ENCODE data around the gene CFAP141.

The CFAP141 gene

GRCh38 chr1:154225370-154225769 is 19.2 kb upstream of the CFAP141 start:
- no peak for DNase-seq (ENCODE audit: low spot score)
- no peak for ATAC-seq (ENCODE audit: low read depth)
- Histone ChIP-seq H3K4me3 (ENCODE audit: severe bottlenecking) (no peak overlapping the region), H3K9me3 (ENCODE audit: severe bottlenecking) (no peaks in the 10 kb centered on the region), H3K36me3 (ENCODE audit: low read depth) (peaks cover 78% of the 10 kb centered on the region), H3K27me3 (ENCODE audit: insufficient read depth, poor library complexity, severe bottlenecking) (no peaks in the 10 kb centered on the region), H3K27ac (ENCODE audit: poor library complexity, severe bottlenecking) (no peak overlapping the region), H3K4me1 (ENCODE audit: insufficient read depth, poor library complexity, severe bottlenecking) (peaks cover 14% of the 10 kb centered on the region)
- TF ChIP-seq CTCF (IDR thresholded peaks at IDR 0.05; ENCODE audit: poor library complexity, severe bottlenecking): no peak

- no peak for TF ChIP-seq CTCF (IDR thresholded peaks at IDR 0.05; ENCODE audit: poor library complexity, severe bottlenecking)
- no peak for ATAC-seq (ENCODE audit: low read depth)
- no peak for DNase-seq (ENCODE audit: low spot score)
- H3K27me3 ChIP-seq (ENCODE audit: insufficient read depth, poor library complexity, severe bottlenecking): no peaks in the 10 kb centered on the region
- H3K4me3 ChIP-seq (ENCODE audit: severe bottlenecking): no peak overlapping the region
- no peaks in the 10 kb centered on the region for H3K9me3 ChIP-seq (ENCODE audit: severe bottlenecking)
- no peak overlapping the region for H3K27ac ChIP-seq (ENCODE audit: poor library complexity, severe bottlenecking)
- peaks cover 72% of the 10 kb centered on the region for H3K36me3 ChIP-seq (ENCODE audit: low read depth)
- H3K4me1 ChIP-seq (ENCODE audit: insufficient read depth, poor library complexity, severe bottlenecking): peaks cover 20% of the 10 kb centered on the region
Measured at GRCh38 chr1:154223621-154224020, 17.5 kb upstream of the CFAP141 start.

- Histone ChIP-seq H3K4me3 (ENCODE audit: severe bottlenecking) (no peak overlapping the region), H3K36me3 (ENCODE audit: low read depth) (peaks cover 73% of the 10 kb centered on the region)
- TF ChIP-seq CTCF (IDR thresholded peaks at IDR 0.05; ENCODE audit: poor library complexity, severe bottlenecking): no peak
Measured at GRCh38 chr1:154222918-154223317, 16.8 kb upstream of the CFAP141 start.

GRCh38 chr1:154222518-154222917 is 16.4 kb upstream of the CFAP141 start:
- H3K4me3 ChIP-seq (ENCODE audit: severe bottlenecking): peak overlapping the region; percentile 81
- no peak for TF ChIP-seq CTCF (IDR thresholded peaks at IDR 0.05; ENCODE audit: poor library complexity, severe bottlenecking)

More at GRCh38 chr1:154222918-154223317, 16.8 kb upstream of the CFAP141 start:
- Histone ChIP-seq H3K27ac (ENCODE audit: poor library complexity, severe bottlenecking) (no peak overlapping the region), H3K4me1 (ENCODE audit: insufficient read depth, poor library complexity, severe bottlenecking) (peaks cover 25% of the 10 kb centered on the region), H3K27me3 (ENCODE audit: insufficient read depth, poor library complexity, severe bottlenecking) (no peaks in the 10 kb centered on the region), H3K9me3 (ENCODE audit: severe bottlenecking) (no peaks in the 10 kb centered on the region)
- no peak for ATAC-seq (ENCODE audit: low read depth)
- no peak for DNase-seq (ENCODE audit: low spot score)

GRCh38 chr1:154221278-154222001 is 15.3 kb upstream of the CFAP141 start:
- Histone ChIP-seq H3K4me3 (ENCODE audit: severe bottlenecking) (peak overlapping the region; percentile 81), H3K27me3 (ENCODE audit: insufficient read depth, poor library complexity, severe bottlenecking) (no peaks in the 10 kb centered on the region), H3K36me3 (ENCODE audit: low read depth) (peaks cover 73% of the 10 kb centered on the region), H3K4me1 (ENCODE audit: insufficient read depth, poor library complexity, severe bottlenecking) (peaks cover 25% of the 10 kb centered on the region), H3K9me3 (ENCODE audit: severe bottlenecking) (no peaks in the 10 kb centered on the region), H3K27ac (ENCODE audit: poor library complexity, severe bottlenecking) (peak overlapping the region; percentile 80)
- TF ChIP-seq CTCF (IDR thresholded peaks at IDR 0.05; ENCODE audit: poor library complexity, severe bottlenecking): no peak
- ATAC-seq (ENCODE audit: low read depth) (peak; percentile 30), DNase-seq (ENCODE audit: low spot score) (peak; percentile 54)

More at GRCh38 chr1:154222518-154222917, 16.4 kb upstream of the CFAP141 start:
- ATAC-seq (ENCODE audit: low read depth): no peak
- Histone ChIP-seq H3K9me3 (ENCODE audit: severe bottlenecking) (no peaks in the 10 kb centered on the region), H3K27ac (ENCODE audit: poor library complexity, severe bottlenecking) (no peak overlapping the region), H3K4me1 (ENCODE audit: insufficient read depth, poor library complexity, severe bottlenecking) (peaks cover 25% of the 10 kb centered on the region), H3K27me3 (ENCODE audit: insufficient read depth, poor library complexity, severe bottlenecking) (no peaks in the 10 kb centered on the region), H3K36me3 (ENCODE audit: low read depth) (peaks cover 73% of the 10 kb centered on the region)
- no peak for DNase-seq (ENCODE audit: low spot score)

Measured in RWPE2 (cell line).